Neural progenitor cell (in vitro differentiated cells): ENCODE results near the gene TSC22D4. TPM values are rescaled to one million over a fixed set of nuclear protein-coding genes. Genes with fewer than 3 reads are reported as not detected.
"Not testable (repeated sequence)": the region's sequence is repeated elsewhere in the genome, so short reads cannot be mapped to it uniquely, and the experiment has no call there.

ENCODE experiments used
- DNase-seq: peaks from one replicate; pipeline ENCODE4 v3.0.0-alpha.2; 2016; ENCODE audit warnings: low spot score
- H2AFZ ChIP-seq: fragments of 200-600 bp; sonication (generic); replicated peaks from 2 replicates; pipeline ENCODE4 v1.6.1; 2016; ENCODE audit warnings: antibody characterized with exemption
- H3F3A ChIP-seq: fragments of 200-600 bp; sonication (generic); 2 replicates; pipeline ENCODE4 v1.6.1; 2016; ENCODE audit warnings: antibody characterized with exemption, low read depth
- H3K27ac ChIP-seq: fragments of 200-600 bp; sonication (generic); 2 replicates; pipeline ENCODE4 v1.5.1; 2016; ENCODE audit warnings: mild to moderate bottlenecking
- H3K27me3 ChIP-seq: fragments of 200-600 bp; sonication (generic); 2 replicates; pipeline ENCODE4 v1.6.1; 2016; ENCODE audit warnings: mild to moderate bottlenecking, moderate library complexity
- H3K36me3 ChIP-seq: fragments of 200-600 bp; sonication (generic); 2 replicates; pipeline ENCODE4 v1.5.1; 2016
- H3K4me1 ChIP-seq: fragments of 200-600 bp; sonication (generic); 2 replicates; pipeline ENCODE4 v1.6.1; 2016; ENCODE audit warnings: mixed run types
- H3K4me2 ChIP-seq: fragments of 200-600 bp; sonication (generic); 2 replicates; pipeline ENCODE4 v1.6.1; 2016
- H3K4me3 ChIP-seq: fragments of 200-600 bp; sonication (generic); 2 replicates; pipeline ENCODE4 v1.5.1; 2016
- H3K79me2 ChIP-seq: fragments of 200-600 bp; sonication (generic); 2 replicates; pipeline ENCODE4 v1.6.1; 2016; ENCODE audit warnings: low read depth
- H3K9ac ChIP-seq: fragments of 200-600 bp; sonication (generic); 2 replicates; pipeline ENCODE4 v1.6.1; 2016
- H3K9me3 ChIP-seq: fragments of 200-600 bp; sonication (generic); 2 replicates; pipeline ENCODE4 v1.5.1; 2016; ENCODE audit warnings: low read depth
- H4K20me1 ChIP-seq: fragments of 200-600 bp; sonication (generic); 2 replicates; pipeline ENCODE4 v1.6.1; 2016; ENCODE audit warnings: low read depth
- H3K27ac Mint-ChIP-seq: 3 replicates; pipeline ENCODE4 v1.8.0; 2021; ENCODE audit warnings: mixed read lengths
- H3K27me3 Mint-ChIP-seq: 2 replicates; pipeline ENCODE4 v1.8.0; 2022; ENCODE audit warnings: low read depth, mild to moderate bottlenecking, inconsistent platforms, moderate library complexity, mixed read lengths; ENCODE audit not compliant: insufficient read depth
- H3K36me3 Mint-ChIP-seq: 3 replicates; pipeline ENCODE4 v1.8.0; 2021; ENCODE audit warnings: mixed read lengths
- H3K4me1 Mint-ChIP-seq: 3 replicates; pipeline ENCODE4 v1.8.0; 2021; ENCODE audit warnings: mixed read lengths
- H3K4me3 Mint-ChIP-seq: 3 replicates; pipeline ENCODE4 v1.8.0; 2021; ENCODE audit warnings: mild to moderate bottlenecking, moderate library complexity, mixed read lengths
- H3K9me3 Mint-ChIP-seq: 3 replicates; pipeline ENCODE4 v1.8.0; 2020; ENCODE audit warnings: mixed read lengths
- CTCF ChIP-seq: fragments of 200-600 bp; sonication (generic); IDR thresholded peaks from 2 replicates; pipeline ENCODE4 v1.5.1; 2017; ENCODE audit warnings: antibody characterized with exemption, mild to moderate bottlenecking
- EZH2 ChIP-seq: fragments of 200-600 bp; sonication (generic); IDR thresholded peaks from 2 replicates; pipeline ENCODE4 v1.6.1; 2017; ENCODE audit warnings: antibody characterized with exemption, mild to moderate bottlenecking, moderate library complexity
- EZH2phosphoT487 ChIP-seq: fragments of 200-600 bp; sonication (generic); IDR thresholded peaks from 2 replicates; pipeline ENCODE4 v1.6.1; 2017; ENCODE audit warnings: antibody characterized with exemption
- total RNA-seq: library from RNA; depleted of rRNA; stranded (reverse); fragments of >200 nt; gene quantifications from 2 replicates; pipeline ENCODE4 v1.2.3, GENCODE V29; 2015; ENCODE audit warnings: low replicate concordance

TSC22D4 gene
- total RNA-seq, 1 donor from 2014 or later = 11.0 TPM

- Histone ChIP-seq H3K36me3 (no peaks in the 10 kb centered on the region), H3K27me3 (no peaks in the 10 kb centered on the region), H3K4me3 (no peak overlapping the region), H3K4me2 (no peak overlapping the region), H3K27ac (no peak overlapping the region), H3K4me1 (no peaks in the 10 kb centered on the region), H3F3A (no peaks in the 10 kb centered on the region), H2AFZ (no peak overlapping the region), H3K79me2 (no peaks in the 10 kb centered on the region), H3K9me3 (no peaks in the 10 kb centered on the region), H4K20me1 (no peaks in the 10 kb centered on the region), H3K9ac (no peak overlapping the region)
- Mint-ChIP-seq H3K4me3 (no peak overlapping the region), H3K27ac (no peak overlapping the region), H3K27me3 (no peaks in the 10 kb centered on the region), H3K9me3 (no peaks in the 10 kb centered on the region), H3K36me3 (no peaks in the 10 kb centered on the region), H3K4me1 (peaks cover 9% of the 10 kb centered on the region)
- no peak for DNase-seq
- peak; percentile 39 for TF ChIP-seq CTCF
- no peak for TF ChIP-seq EZH2
Observed at GRCh38 chr7:100456562-100456961, 22.5 kb downstream of the TSC22D4 start.

GRCh38 chr7:100455206-100455605, 23.8 kb downstream of the TSC22D4 start:
- H3F3A ChIP-seq = no peaks in the 10 kb centered on the region
- TF ChIP-seq CTCF (no peak), EZH2phosphoT487 (no peak), EZH2 (no peak)
- H3K4me3 ChIP-seq = no peak overlapping the region
- no peaks in the 10 kb centered on the region for H3K27me3 Mint-ChIP-seq
- H3K9me3 Mint-ChIP-seq = no peaks in the 10 kb centered on the region
- no peaks in the 10 kb centered on the region for H3K27me3 ChIP-seq
- H3K27ac ChIP-seq = no peak overlapping the region
- no peaks in the 10 kb centered on the region for H3K9me3 ChIP-seq
- no peak overlapping the region for H3K9ac ChIP-seq
- H3K4me2 ChIP-seq = no peak overlapping the region
- no peaks in the 10 kb centered on the region for H3K36me3 Mint-ChIP-seq
- no peaks in the 10 kb centered on the region for H3K79me2 ChIP-seq
- H4K20me1 ChIP-seq = no peaks in the 10 kb centered on the region
- H3K27ac Mint-ChIP-seq = peak overlapping the region; percentile 75
- H2AFZ ChIP-seq = no peak overlapping the region
- H3K4me1 Mint-ChIP-seq = peaks cover 9% of the 10 kb centered on the region
- no peaks in the 10 kb centered on the region for H3K36me3 ChIP-seq
- no peak overlapping the region for H3K4me3 Mint-ChIP-seq
- no peak for DNase-seq
- no peaks in the 10 kb centered on the region for H3K4me1 ChIP-seq

GRCh38 chr7:100453854-100454253, 25.2 kb downstream of the TSC22D4 start:
- not testable (repeated sequence) for H3K27me3 ChIP-seq, H3K4me1 ChIP-seq, DNase-seq, H3K9me3 ChIP-seq, H3K27me3 Mint-ChIP-seq, H4K20me1 ChIP-seq, H3K9ac ChIP-seq, H3F3A ChIP-seq, H3K27ac ChIP-seq, H3K4me3 ChIP-seq, H3K36me3 Mint-ChIP-seq, H3K9me3 Mint-ChIP-seq, H3K4me3 Mint-ChIP-seq, H3K27ac Mint-ChIP-seq, H3K4me2 ChIP-seq, H2AFZ ChIP-seq, H3K79me2 ChIP-seq, H3K36me3 ChIP-seq
- H3K4me1 Mint-ChIP-seq = peaks cover 11% of the 10 kb centered on the region

GRCh38 chr7:100452513-100452912, 26.5 kb downstream of the TSC22D4 start:
- Histone ChIP-seq H3K79me2 (no peaks in the 10 kb centered on the region), H3K4me3 (no peak overlapping the region), H3K4me1 (no peaks in the 10 kb centered on the region), H3K9ac (no peak overlapping the region), H3F3A (no peaks in the 10 kb centered on the region), H3K4me2 (no peak overlapping the region), H2AFZ (no peak overlapping the region), H3K27ac (no peak overlapping the region), H3K27me3 (no peaks in the 10 kb centered on the region), H3K9me3 (no peaks in the 10 kb centered on the region), H4K20me1 (no peaks in the 10 kb centered on the region), H3K36me3 (no peaks in the 10 kb centered on the region)
- Mint-ChIP-seq H3K27me3 (no peaks in the 10 kb centered on the region), H3K27ac (no peak overlapping the region), H3K36me3 (no peaks in the 10 kb centered on the region), H3K4me1 (peaks cover 11% of the 10 kb centered on the region), H3K9me3 (no peaks in the 10 kb centered on the region), H3K4me3 (no peak overlapping the region)
- no peak for DNase-seq
- no peak for TF ChIP-seq EZH2
- no peak for TF ChIP-seq EZH2phosphoT487
- no peak for TF ChIP-seq CTCF
